ENCODE measurements around the gene WNT8A. TPM values are rescaled to one million over a fixed set of nuclear protein-coding genes. Genes with fewer than 3 reads are reported as not detected.

WNT8A gene
- total and polyA plus RNA-seq, 2 of the 13 experiments (the other 11 are each of a cell fraction or from before 2014, with no cell fraction given) = not detected

GRCh38 chr5:138091685-138092084, 7.9 kb downstream of the WNT8A start:
- CTCF ChIA-PET (ENCODE audit: low intra/inter-chr PET ratio, low total read pairs) = no interaction called here
- BruUV-seq (replicated peaks) = no TSS peak
- peaks cover 48% of the 10 kb centered on the region for H3K4me1 ChIP-seq (ENCODE audit: insufficient read depth, low read length)

GRCh38 chr5:138092301-138092700, 8.5 kb downstream of the WNT8A start:
- CTCF ChIA-PET (ENCODE audit: low intra/inter-chr PET ratio, low total read pairs) = no interaction called here
- TF ChIP-seq IRF2 (CRISPR knock-in tag; IDR thresholded peaks at IDR 0.05) = no peak
- TF ChIP-seq SSRP1 (CRISPR knock-in tag; IDR thresholded peaks at IDR 0.05) = no peak
- TF ChIP-seq ZNF639 (CRISPR knock-in tag; conservative IDR thresholded peaks at IDR 0.05) = no peak
- TF ChIP-seq MAFK (conservative IDR thresholded peaks at IDR 0.05 in 1 of 2, IDR thresholded peaks at IDR 0.05 in 1 of 2; ENCODE audit: low read length in 2 of 2) = no peak
- TF ChIP-seq ZNF569 (CRISPR knock-in tag; IDR thresholded peaks at IDR 0.05; ENCODE audit: borderline replicate concordance) = no peak
- no peak for TF ChIP-seq RFX3 (CRISPR knock-in tag; IDR thresholded peaks at IDR 0.05)
- TF ChIP-seq MAFF (IDR thresholded peaks at IDR 0.05; ENCODE audit: low read depth, low read length) = no peak
- TF ChIP-seq IRF9 (CRISPR knock-in tag; IDR thresholded peaks at IDR 0.05; ENCODE audit: borderline replicate concordance) = no peak
- TF ChIP-seq HCFC1 (IDR thresholded peaks at IDR 0.05; ENCODE audit: low read depth, low read length) = no peak

More at GRCh38 chr5:138091685-138092084, 7.9 kb downstream of the WNT8A start:
- POLR2A ChIA-PET = no interaction called here
- in situ Hi-C loops (cut with HindIII; ENCODE audit: extremely low pct_ligation_motif_present, low pct_unique_long_range_greater_than_20kb) = no loop called here
- Histone ChIP-seq H3K27me3 (ENCODE audit: control insufficient read depth in 1 of 2, insufficient read depth in 2 of 2, low read length in 2 of 2) (no peaks in the 10 kb centered on the region), H3K9ac (ENCODE audit: insufficient read depth, low read depth, low read length) (no peak overlapping the region), H3K27ac (ENCODE audit: extremely low read length, insufficient read depth, low read length) (no peak overlapping the region), H3K4me3 (replicated peaks in 1 of 3; ENCODE audit: insufficient read depth in 1 of 3, low read depth in 2 of 3, low read length in 3 of 3) (no peak overlapping the region), H3K9me3 (ENCODE audit: low read length) (no peaks in the 10 kb centered on the region), H3K4me2 (ENCODE audit: low read depth, low read length) (no peak overlapping the region), H4K20me1 (ENCODE audit: insufficient read depth, low read length) (no peaks in the 10 kb centered on the region), H3K36me3 (replicated peaks in 1 of 2; ENCODE audit: control insufficient read depth in 1 of 2, insufficient read depth in 2 of 2, low read length in 2 of 2) (no peaks in the 10 kb centered on the region), H2AFZ (ENCODE audit: low read length) (no peak overlapping the region), H3K79me2 (ENCODE audit: insufficient read depth, low read length) (no peaks in the 10 kb centered on the region)
- FAIRE-seq (no peak), ATAC-seq (no peak), DNase-seq (ENCODE audit: low spot score) (no peak)
- intact Hi-C loops (cut with micrococcal nuclease; ENCODE audit: unreplicated experiment) = no loop called here
- 67% methylated on average over 4 of the region's 4 CpGs for WGBS (ENCODE audit: low lambda C conversion rate)
- TF ChIP-seq THAP9 (CRISPR knock-in tag; IDR thresholded peaks at IDR 0.05; ENCODE audit: borderline replicate concordance) = no peak
- no peak for TF ChIP-seq TBP (CRISPR knock-in tag; IDR thresholded peaks at IDR 0.05)

More at GRCh38 chr5:138092301-138092700, 8.5 kb downstream of the WNT8A start:
- Histone ChIP-seq H3K36me3 (replicated peaks in 1 of 2; ENCODE audit: control insufficient read depth in 1 of 2, insufficient read depth in 2 of 2, low read length in 2 of 2) (no peaks in the 10 kb centered on the region), H3K27ac (ENCODE audit: extremely low read length, insufficient read depth, low read length) (no peak overlapping the region), H3K27me3 (ENCODE audit: control insufficient read depth in 1 of 2, insufficient read depth in 2 of 2, low read length in 2 of 2) (no peaks in the 10 kb centered on the region), H4K20me1 (ENCODE audit: insufficient read depth, low read length) (no peaks in the 10 kb centered on the region), H3K79me2 (ENCODE audit: insufficient read depth, low read length) (no peaks in the 10 kb centered on the region), H3K4me2 (ENCODE audit: low read depth, low read length) (no peak overlapping the region), H3K4me1 (ENCODE audit: insufficient read depth, low read length) (peaks cover 54% of the 10 kb centered on the region), H3K9me3 (ENCODE audit: low read length) (no peaks in the 10 kb centered on the region), H3K9ac (ENCODE audit: insufficient read depth, low read depth, low read length) (no peak overlapping the region), H2AFZ (ENCODE audit: low read length) (no peak overlapping the region), H3K4me3 (replicated peaks in 1 of 3; ENCODE audit: insufficient read depth in 1 of 3, low read depth in 2 of 3, low read length in 3 of 3) (no peak overlapping the region)
- in situ Hi-C loops (cut with HindIII; ENCODE audit: extremely low pct_ligation_motif_present, low pct_unique_long_range_greater_than_20kb) = no loop called here
- POLR2A ChIA-PET = no interaction called here
- FAIRE-seq = no peak
- ATAC-seq = no peak
- DNase-seq (ENCODE audit: low spot score) = no peak
- WGBS (ENCODE audit: low lambda C conversion rate) = 88% methylated on average over 1 of the region's 1 CpG
- BruUV-seq (replicated peaks) = no TSS peak
- intact Hi-C loops (cut with micrococcal nuclease; ENCODE audit: unreplicated experiment) = no loop called here
